Ovary (tissue), 3 donors: Measurements from ENCODE around the gene HS1BP3.

Experiments used
- CTCF ChIP-seq, 3 donors: fragments of 450-650 bp in 2 of 3; fragments of 200-600 bp in 1 of 3; IDR thresholded peaks; one replicate each; pipeline versions ENCODE4 v1.5.1 to v1.8.0; 2016 to 2022; ENCODE audit warnings: antibody characterized with exemption in 3 of 3, mild to moderate bottlenecking in 1 of 3
- POLR2A ChIP-seq: fragments of 450-650 bp; IDR thresholded peaks from one replicate; pipeline ENCODE4 v1.6.1; 2017; ENCODE audit warnings: antibody characterized with exemption, mild to moderate bottlenecking, moderate library complexity
- donor health status: DM: no; HTN: no; CAD: no.

- TF ChIP-seq POLR2A (no peak), CTCF (IDR thresholded peaks at IDR 0.05) (no peak)
Observed at GRCh38 chr2:20673686-20674308, 22.9 kb upstream of the HS1BP3 start.
